Subcutaneous adipose tissue (tissue), 4 donors: ENCODE data around the gene PRCP. TPM values are rescaled to one million over a fixed set of nuclear protein-coding genes. Genes with fewer than 3 reads are reported as not detected.

Experiments
- CTCF ChIP-seq: fragments of 450-650 bp; IDR thresholded peaks from one replicate; pipeline ENCODE4 v1.5.1; 2016; ENCODE audit warnings: low read depth, mild to moderate bottlenecking, control low read depth, antibody characterized with exemption, moderate library complexity
- total RNA-seq, 4 donors: library from RNA; depleted of rRNA; stranded (reverse); fragments of >200 nt; gene quantifications; one replicate each; pipeline ENCODE4 v1.1.0, GENCODE V29; 2016

The PRCP gene
- total RNA-seq, 4 donors from 2014 or later, result 45.2 to 126 (median 95.7) TPM

GRCh38 chr11:82814379-82814778 is 85.9 kb downstream of the PRCP start:
- TF ChIP-seq CTCF, result no peak

- no peak for TF ChIP-seq CTCF
These were observed 88.9 kb downstream of the PRCP start for GRCh38 chr11:82811369-82811768.

GRCh38 chr11:82810738-82811137 is 89.5 kb downstream of the PRCP start:
- no peak for TF ChIP-seq CTCF

GRCh38 chr11:82810326-82810725 is 89.9 kb downstream of the PRCP start:
- no peak for TF ChIP-seq CTCF

- TF ChIP-seq CTCF, result no peak
These were observed 92.6 kb downstream of the PRCP start for GRCh38 chr11:82807646-82808045.

- no peak for TF ChIP-seq CTCF
These were observed 97.5 kb downstream of the PRCP start for GRCh38 chr11:82802710-82803109.

GRCh38 chr11:82796998-82797961 is 103.0 kb downstream of the PRCP start:
- no peak for TF ChIP-seq CTCF
